Chondrocyte (in vitro differentiated cells): ENCODE data around the gene KIAA0232. TPM values are rescaled to one million over a fixed set of nuclear protein-coding genes. Genes with fewer than 3 reads are reported as not detected.

Experiments
- DNase-seq: peaks from one replicate; pipeline ENCODE4 v3.0.0; 2021; ENCODE audit warnings: mixed read lengths, low spot score
- H3K27ac Mint-ChIP-seq: one replicate; pipeline ENCODE4 v1.8.0; 2021; ENCODE audit warnings: mild to moderate bottlenecking, moderate library complexity, mixed read lengths; ENCODE audit not compliant: unreplicated experiment
- H3K27me3 Mint-ChIP-seq: 2 replicates; pipeline ENCODE4 v1.8.0; 2021; ENCODE audit warnings: low read depth, mixed read lengths
- H3K36me3 Mint-ChIP-seq: 2 replicates; pipeline ENCODE4 v1.8.0; 2021; ENCODE audit warnings: low read depth, mixed read lengths
- H3K4me1 Mint-ChIP-seq: 2 replicates; pipeline ENCODE4 v1.8.0; 2021; ENCODE audit warnings: low read depth, mild to moderate bottlenecking, mixed read lengths
- H3K4me3 Mint-ChIP-seq: one replicate; pipeline ENCODE4 v1.8.0; 2021; ENCODE audit warnings: mild to moderate bottlenecking, moderate library complexity, mixed read lengths; ENCODE audit not compliant: unreplicated experiment
- H3K9me3 Mint-ChIP-seq: 2 replicates; pipeline ENCODE4 v1.8.0; 2021; ENCODE audit warnings: low read depth, mixed read lengths
- total RNA-seq: library from RNA; stranded (reverse); gene quantifications from 3 replicates; pipeline ENCODE4 v1.2.1, GENCODE V29; 2021
- TF ChIP-seq, protein P1 (sequence below): fragments of 200-600 bp; sonication (generic); IDR thresholded peaks from 2 replicates; pipeline ENCODE4 v1.5.0; 2021; ENCODE audit warnings: antibody characterized with exemption, mild to moderate bottlenecking, moderate library complexity

Gene KIAA0232
- total RNA-seq, 1 donor from 2014 or later, result 24.7 TPM

DNA sequence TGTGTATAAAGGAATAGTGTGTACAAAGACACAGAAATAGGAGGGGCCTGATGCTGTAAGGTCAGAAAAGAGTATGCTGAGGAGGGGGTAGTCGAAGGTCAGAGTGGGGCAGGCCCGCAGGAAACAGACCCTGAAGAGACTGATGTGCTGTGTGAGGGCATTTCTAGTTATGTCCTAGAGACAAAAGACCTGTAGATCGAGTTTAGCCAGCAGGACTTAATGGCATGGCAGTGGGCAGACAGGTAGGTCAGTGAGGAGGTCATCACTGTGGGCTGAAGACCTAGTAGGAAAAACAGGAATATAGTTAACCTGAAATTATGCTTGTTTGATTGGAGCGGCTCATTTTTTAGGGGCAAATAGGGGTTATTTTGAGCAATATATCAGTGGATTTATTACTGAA lies 57.1 kb downstream of the KIAA0232 start:
- H3K4me1 Mint-ChIP-seq, result peaks cover 25% of the 10 kb centered on the region
- no peak overlapping the region for H3K4me3 Mint-ChIP-seq
- no peak for DNase-seq
- peaks cover 4% of the 10 kb centered on the region for H3K9me3 Mint-ChIP-seq
- no peaks in the 10 kb centered on the region for H3K27me3 Mint-ChIP-seq
- H3K27ac Mint-ChIP-seq, result peak overlapping the region; percentile 82
- peaks cover 10% of the 10 kb centered on the region for H3K36me3 Mint-ChIP-seq
- TF ChIP-seq, protein P1, sequence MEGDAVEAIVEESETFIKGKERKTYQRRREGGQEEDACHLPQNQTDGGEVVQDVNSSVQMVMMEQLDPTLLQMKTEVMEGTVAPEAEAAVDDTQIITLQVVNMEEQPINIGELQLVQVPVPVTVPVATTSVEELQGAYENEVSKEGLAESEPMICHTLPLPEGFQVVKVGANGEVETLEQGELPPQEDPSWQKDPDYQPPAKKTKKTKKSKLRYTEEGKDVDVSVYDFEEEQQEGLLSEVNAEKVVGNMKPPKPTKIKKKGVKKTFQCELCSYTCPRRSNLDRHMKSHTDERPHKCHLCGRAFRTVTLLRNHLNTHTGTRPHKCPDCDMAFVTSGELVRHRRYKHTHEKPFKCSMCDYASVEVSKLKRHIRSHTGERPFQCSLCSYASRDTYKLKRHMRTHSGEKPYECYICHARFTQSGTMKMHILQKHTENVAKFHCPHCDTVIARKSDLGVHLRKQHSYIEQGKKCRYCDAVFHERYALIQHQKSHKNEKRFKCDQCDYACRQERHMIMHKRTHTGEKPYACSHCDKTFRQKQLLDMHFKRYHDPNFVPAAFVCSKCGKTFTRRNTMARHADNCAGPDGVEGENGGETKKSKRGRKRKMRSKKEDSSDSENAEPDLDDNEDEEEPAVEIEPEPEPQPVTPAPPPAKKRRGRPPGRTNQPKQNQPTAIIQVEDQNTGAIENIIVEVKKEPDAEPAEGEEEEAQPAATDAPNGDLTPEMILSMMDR, result no peak

DNA sequence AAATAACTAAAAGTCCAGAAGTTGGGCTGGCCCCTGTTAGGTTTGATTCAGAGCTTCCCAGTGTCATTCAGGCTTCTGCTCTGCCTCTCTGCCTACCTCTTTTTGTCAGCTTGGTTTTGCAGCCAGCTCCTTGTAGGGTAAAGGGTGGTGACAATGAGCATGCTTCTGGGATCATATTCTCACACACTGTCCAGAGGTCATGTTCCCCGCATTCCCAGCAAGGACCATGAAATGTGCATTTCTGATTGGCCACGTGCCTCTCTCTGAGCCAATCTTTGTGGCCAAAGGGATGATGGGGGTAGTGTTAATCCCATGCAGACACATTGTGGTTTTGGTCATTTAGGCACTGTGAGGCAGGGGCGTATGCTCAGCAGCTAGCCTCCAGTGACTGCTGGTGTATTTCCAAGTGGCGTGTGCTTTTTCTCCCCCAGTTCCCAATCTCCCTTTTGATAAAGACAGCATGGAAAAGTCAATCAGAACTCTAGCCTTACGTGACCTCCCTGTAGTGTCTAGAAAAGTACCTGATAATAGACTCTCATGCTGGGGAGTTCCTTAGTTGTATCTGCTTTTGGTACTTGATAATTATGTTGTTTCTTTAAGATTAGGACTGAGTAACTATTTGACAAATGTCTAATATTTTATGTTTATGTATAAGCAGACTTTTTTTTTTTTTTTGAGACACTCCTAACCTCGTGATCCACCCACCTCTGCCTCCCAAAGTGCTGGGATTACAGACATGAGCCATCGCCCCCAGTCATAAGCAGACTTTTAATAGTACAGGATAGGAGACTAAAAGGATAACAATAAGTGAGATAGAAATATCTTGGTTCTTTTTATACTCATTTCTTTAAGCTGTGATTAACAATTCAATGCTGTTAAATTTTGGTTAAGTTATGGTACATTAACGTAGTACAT lies 57.8 kb downstream of the KIAA0232 start:
- H3K4me3 Mint-ChIP-seq, result no peak overlapping the region
- H3K4me1 Mint-ChIP-seq, result peaks cover 22% of the 10 kb centered on the region
- peaks cover 11% of the 10 kb centered on the region for H3K36me3 Mint-ChIP-seq

DNA sequence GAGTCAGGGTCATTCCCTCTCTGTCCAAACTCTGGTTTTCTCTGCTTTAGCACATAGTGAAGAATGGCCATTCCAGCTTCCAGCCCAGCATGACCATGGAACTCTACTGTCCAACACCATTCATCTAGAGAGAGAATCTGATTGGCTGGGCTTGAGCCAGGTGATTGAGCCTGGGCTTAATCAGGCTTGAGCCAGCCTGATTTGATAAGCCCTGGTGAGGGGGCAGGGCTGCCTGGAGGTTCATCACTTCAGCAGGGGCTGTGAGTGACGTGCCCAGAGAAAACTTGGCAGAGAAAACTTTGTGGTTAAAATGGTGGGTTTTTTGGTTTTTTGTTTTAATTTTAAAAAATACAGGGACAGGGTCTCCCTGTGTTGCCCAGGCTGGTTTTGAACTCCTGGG lies 62.5 kb downstream of the KIAA0232 start:
- Mint-ChIP-seq H3K27me3 (no peaks in the 10 kb centered on the region), H3K27ac (no peak overlapping the region), H3K36me3 (peaks cover 13% of the 10 kb centered on the region), H3K9me3 (no peaks in the 10 kb centered on the region), H3K4me1 (peaks cover 14% of the 10 kb centered on the region), H3K4me3 (no peak overlapping the region)
- no peak for DNase-seq
- TF ChIP-seq, protein P1, result no peak

More for the DNA sequence above, 57.8 kb downstream of the KIAA0232 start:
- TF ChIP-seq, protein P1, result no peak
- Mint-ChIP-seq H3K9me3 (peaks cover 4% of the 10 kb centered on the region), H3K27ac (peak overlapping the region; percentile 82), H3K27me3 (no peaks in the 10 kb centered on the region)
- DNase-seq, result no peak

DNA sequence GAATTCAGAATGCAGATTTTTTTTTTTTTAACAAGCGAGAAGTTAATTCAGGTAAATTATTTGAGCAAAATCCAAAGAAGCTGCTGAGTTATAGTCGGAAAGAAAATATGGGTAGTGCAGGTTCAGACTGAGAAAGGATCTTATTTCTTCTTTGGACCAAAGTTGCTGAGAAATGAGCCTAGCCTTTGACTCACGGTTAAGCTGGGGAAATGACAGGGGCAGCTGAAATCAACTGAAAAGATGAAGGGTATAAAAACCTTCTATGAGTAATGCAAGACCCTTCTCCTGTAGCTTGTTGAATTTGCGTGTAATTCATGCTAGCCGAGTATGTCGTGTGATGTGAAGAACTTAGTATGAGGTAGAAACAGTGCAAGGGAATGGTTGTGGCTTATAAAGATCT lies 63.0 kb downstream of the KIAA0232 start:
- no peak overlapping the region for H3K27ac Mint-ChIP-seq
- H3K27me3 Mint-ChIP-seq, result no peaks in the 10 kb centered on the region
- DNase-seq, result no peak
- no peak overlapping the region for H3K4me3 Mint-ChIP-seq
- no peaks in the 10 kb centered on the region for H3K9me3 Mint-ChIP-seq
- H3K36me3 Mint-ChIP-seq, result peaks cover 13% of the 10 kb centered on the region
- peaks cover 8% of the 10 kb centered on the region for H3K4me1 Mint-ChIP-seq
- TF ChIP-seq, protein P1, result no peak

DNA sequence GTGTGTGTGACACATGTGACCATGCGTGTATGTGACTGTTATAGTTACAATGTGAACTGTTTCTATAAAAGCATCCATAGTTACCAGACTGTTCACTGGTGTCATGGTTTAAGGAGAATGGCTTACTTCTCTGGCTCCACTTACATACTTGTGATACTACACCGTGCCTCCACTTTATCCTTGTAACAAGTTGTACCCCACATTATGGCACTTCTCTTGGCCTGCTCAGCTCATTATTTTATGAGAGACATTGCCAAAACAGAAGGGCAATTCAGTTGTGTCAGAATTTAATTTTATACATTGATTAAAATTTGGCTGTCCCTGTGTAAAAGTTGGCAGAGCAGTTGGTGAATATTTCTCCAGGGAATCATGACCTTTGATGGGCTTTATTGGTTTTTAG lies 64.7 kb downstream of the KIAA0232 start:
- no peaks in the 10 kb centered on the region for H3K4me1 Mint-ChIP-seq
- H3K27ac Mint-ChIP-seq, result peak overlapping the region; percentile 24
- peaks cover 13% of the 10 kb centered on the region for H3K36me3 Mint-ChIP-seq
- no peak for DNase-seq
- no peaks in the 10 kb centered on the region for H3K27me3 Mint-ChIP-seq
- no peaks in the 10 kb centered on the region for H3K9me3 Mint-ChIP-seq
- no peak overlapping the region for H3K4me3 Mint-ChIP-seq
- TF ChIP-seq, protein P1, result no peak
